ENCODE data around the gene AP1M1.
A peak's percentile ranks its signal among the peaks of the same experiment; 100 is the strongest.
"Not testable (repeated sequence)": the region's sequence is repeated elsewhere in the genome, so short reads cannot be mapped to it uniquely, and the experiment has no call there.

AP1M1 gene

GRCh38 chr19:16197622-16198369, at the start of gene AP1M1:
Gene AP1M1 (plus strand): TSS chr19:16197911. CDS start chr19:16198027, 116 bp downstream.
- peak; percentile 89 to 95 for DNase-seq

- DNase-seq: no peak
Observed at GRCh38 chr19:16148443-16149229, 49.1 kb upstream of the AP1M1 start.

- DNase-seq: no peak
Observed at GRCh38 chr19:16153582-16154336, 44.0 kb upstream of the AP1M1 start.

GRCh38 chr19:16154557-16154956, 43.2 kb upstream of the AP1M1 start:
- no peak for DNase-seq

DNA sequence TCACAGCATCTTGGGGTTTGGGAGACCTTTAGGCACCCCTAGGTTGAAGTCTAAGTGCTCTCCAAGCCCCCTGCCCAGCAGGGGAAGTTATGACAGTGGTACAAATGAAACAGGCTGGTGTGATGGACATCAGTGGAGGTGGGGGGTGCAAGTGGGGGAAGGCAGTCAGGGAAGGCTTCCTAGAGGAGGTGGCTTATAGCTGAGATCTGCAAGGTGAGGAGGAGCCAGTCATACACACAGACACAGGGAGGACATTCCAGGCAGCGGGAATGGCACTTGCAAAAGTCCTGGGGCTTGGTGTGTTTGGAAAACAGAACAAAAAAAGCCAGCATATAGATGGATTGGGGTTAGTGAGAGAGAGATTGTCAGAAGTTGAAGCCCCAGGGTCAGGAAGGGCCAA, 42.6 kb upstream of the AP1M1 start:
- DNase-seq: no peak

- no peak for DNase-seq
Observed at GRCh38 chr19:16156904-16157303, 40.8 kb upstream of the AP1M1 start.

- DNase-seq: no peak
Observed at GRCh38 chr19:16157601-16158000, 40.1 kb upstream of the AP1M1 start.

- DNase-seq: no peak
Observed at GRCh38 chr19:16159655-16160054, 38.1 kb upstream of the AP1M1 start.

GRCh38 chr19:16160445-16160942, 37.2 kb upstream of the AP1M1 start:
- DNase-seq: no peak

GRCh38 chr19:16160943-16161560, 36.7 kb upstream of the AP1M1 start:
- no peak for DNase-seq

- no peak for DNase-seq
Observed at GRCh38 chr19:16161840-16162239, 35.9 kb upstream of the AP1M1 start.

GRCh38 chr19:16164222-16164890, 33.4 kb upstream of the AP1M1 start:
- no peak for DNase-seq

DNA sequence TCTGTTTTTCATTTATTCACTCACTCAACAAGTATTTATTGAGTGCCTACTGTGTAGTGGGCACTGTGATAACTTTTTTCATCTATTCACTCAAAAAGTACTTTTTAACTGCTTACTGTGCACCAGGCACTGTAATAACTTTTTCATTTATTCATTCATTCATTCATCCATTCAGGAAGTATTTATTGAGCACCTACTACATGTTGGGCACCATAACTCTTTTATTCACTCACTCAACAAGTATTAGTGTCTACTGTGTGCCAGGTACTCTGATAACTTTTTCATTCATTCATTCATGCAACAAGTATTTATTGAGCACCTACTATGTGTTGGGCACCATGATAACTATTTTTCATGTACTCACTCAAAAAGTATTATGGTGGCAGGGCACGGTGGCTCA, 31.3 kb upstream of the AP1M1 start:
- DNase-seq: no peak

DNA sequence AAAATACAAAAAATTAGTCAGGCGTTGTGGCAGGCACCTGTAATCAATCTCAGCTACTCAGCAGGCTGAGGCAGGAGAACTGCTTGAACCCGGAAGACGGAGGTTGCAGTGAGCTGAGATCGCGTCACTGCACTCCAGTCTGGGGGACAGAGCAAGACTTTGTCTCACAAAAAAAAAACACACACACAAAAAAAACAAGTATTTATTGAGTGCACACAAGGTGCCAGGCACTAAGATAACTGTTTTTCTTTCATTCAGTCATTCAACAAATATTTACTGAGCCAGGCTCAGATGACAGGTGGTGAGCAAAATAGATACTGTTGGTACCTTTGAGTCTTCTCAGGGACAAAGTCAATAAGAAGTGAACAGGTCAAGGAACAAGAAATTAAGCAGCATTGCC, 30.7 kb upstream of the AP1M1 start:
- no peak for DNase-seq

DNA sequence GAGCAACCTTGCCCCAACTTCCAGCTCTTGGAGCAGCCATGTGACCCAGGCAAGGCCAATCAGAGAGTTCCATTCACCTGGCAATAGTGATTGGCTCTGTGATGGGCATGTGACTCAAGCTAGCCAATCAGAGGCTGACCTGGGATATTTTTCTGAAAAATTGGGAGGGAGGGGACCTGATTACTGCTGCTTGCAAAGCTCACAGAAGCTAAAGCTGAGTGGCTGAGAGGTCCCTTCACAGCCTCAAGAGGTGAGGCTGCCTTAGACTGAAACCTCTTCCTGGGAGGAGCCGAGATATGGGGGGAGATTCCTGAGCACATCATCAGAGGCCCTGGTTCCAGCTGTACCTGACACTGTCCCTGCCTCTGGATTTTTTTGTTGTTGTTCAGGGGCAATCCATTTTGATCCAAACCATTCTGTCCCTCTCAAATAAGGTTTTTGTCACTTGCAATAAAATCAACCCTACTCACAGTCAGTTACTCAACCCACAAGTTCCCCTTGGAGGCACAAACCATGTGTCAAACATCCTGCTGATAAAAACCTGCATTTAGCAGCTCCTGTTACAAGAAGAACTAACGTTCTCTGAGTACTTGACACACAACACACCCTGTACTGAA, 29.1 kb upstream of the AP1M1 start:
- DNase-seq: no peak

- DNase-seq: no peak
Observed at GRCh38 chr19:16170134-16170533, 27.6 kb upstream of the AP1M1 start.

- no peak for DNase-seq
Observed at GRCh38 chr19:16175954-16176353, 21.8 kb upstream of the AP1M1 start.

DNA sequence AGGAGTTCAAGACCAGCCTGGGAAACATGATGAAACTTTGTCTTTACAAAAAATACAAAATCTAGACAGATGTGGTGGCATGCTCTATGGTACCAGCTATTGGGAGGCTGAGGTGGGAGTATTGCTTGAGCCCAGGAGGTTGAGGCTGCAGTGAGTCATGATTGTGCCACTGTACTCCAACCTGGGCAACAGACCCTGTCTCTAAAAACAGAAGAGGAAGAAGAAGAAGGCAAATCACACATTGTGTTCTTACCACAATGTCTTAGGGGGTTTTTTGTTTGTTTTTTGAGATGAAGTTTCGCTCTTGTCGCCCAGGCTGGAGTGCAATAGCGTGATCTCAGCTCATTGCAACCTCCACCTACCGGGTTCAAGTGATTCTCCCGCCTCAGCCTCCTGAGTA, 18.8 kb upstream of the AP1M1 start:
- DNase-seq: not testable (repeated sequence)

DNA sequence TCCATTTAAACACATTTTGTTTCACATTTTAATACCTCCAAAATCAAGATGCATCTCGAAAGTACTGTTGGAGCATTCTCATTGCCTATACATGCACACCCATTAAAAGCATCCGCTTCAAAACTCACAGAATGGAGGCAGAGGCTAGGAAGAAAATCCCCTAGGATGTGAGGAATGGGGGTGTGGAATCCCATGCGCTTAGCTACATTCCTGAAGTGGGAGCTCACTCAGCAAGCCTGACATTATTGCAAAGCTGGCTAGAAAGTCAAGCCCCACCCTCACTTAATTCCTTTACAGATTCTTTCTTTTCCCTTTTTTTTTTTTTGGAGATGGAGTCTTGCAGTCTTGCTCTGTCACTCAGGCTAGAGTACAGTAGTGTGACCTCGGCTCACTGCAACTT, 17.1 kb upstream of the AP1M1 start:
- DNase-seq: no peak

DNA sequence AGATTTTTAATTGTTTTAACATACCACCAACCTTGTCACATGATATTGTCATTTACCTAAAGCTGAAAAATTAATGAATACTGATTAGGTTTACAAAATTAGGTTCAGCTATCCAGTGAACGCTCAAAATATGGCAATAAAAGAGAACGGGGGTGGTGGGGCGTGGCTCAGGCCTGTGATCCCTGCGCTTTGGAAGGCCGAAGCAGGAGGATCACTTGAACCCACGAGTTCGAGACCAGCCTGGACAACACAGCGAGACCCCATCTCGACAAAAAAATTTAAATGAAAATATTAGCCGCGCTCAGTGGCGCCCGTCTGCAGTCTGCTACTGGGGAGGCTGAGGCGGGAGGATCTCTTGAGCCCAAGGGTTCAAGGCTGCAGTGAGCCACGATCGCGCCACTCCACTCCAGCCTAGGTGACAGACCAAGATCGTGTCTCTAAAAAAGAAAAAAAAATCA, 13.0 kb upstream of the AP1M1 start:
- no peak for DNase-seq

DNA sequence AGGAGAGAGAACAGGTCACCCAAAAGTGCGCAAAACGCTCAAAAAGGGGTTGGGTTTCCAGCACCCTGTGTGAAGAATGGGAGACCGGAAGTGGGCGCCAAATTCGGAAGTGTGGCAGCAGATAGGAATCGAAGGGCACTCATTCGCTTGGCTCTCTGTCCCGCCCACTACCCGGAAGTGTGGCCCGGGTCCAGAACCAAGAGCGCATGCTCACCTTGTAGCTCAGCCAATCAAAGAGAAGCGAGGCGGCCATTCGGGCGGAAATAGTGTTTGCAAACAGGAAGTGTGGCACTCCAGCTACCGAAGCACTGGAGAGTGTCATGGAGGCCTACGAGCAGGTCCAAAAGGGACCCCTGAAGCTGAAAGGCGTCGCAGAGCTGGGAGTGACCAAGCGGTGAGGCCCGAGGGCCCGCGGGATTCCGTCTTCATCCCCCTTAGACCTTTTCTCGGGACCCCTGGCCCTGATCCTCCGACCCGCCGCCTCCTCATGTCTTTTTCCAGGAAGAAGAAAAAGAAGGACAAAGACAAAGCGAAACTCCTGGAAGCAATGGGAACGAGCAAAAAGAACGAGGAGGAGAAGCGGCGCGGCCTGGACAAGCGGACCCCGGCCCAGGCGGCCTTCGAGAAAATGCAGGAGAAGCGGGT, 12.5 kb upstream of the AP1M1 start, which contains the start of gene FAM32A:
Gene FAM32A, plus strand, starts transcription at position 288 of the 645 bp plus-strand sequence. Its CDS starts 33 bp downstream, at position 321.
- peak; percentile 92 for DNase-seq
